Neural cell (in vitro differentiated cells): ENCODE measurements around the gene ACBD6. TPM values are rescaled to one million over a fixed set of nuclear protein-coding genes. Genes with fewer than 3 reads are reported as not detected.
"Not testable (repeated sequence)": the region's sequence is repeated elsewhere in the genome, so short reads cannot be mapped to it uniquely, and the experiment has no call there.

Experiments
- H2AFZ ChIP-seq: fragments of 200-600, 300-800 bp; sonication (generic), shearing (Covaris generic); 2 replicates; pipeline ENCODE4 v1.6.0; 2014; ENCODE audit warnings: low read depth, mild to moderate bottlenecking, antibody characterized with exemption, low read length, moderate library complexity
- H3F3A ChIP-seq: fragments of 200-600 bp; shearing (Covaris generic); 2 replicates; pipeline ENCODE4 v1.6.1; 2016; ENCODE audit warnings: mild to moderate bottlenecking, moderate library complexity, mixed read lengths, antibody characterized with exemption, low read length; ENCODE audit not compliant: insufficient read depth, poor library complexity, severe bottlenecking
- H3K27ac ChIP-seq: fragments of 200-600, 300-800 bp; sonication (generic), shearing (Covaris generic); 2 replicates; pipeline ENCODE4 v1.5.1; 2014; ENCODE audit warnings: mild to moderate bottlenecking, low read length, moderate library complexity
- H3K27me3 ChIP-seq: fragments of 300-800, 200-600 bp; sonication (generic), shearing (Covaris generic); 2 replicates; pipeline ENCODE4 v1.6.0; 2014; ENCODE audit warnings: mild to moderate bottlenecking, low read depth, low read length, moderate library complexity; ENCODE audit not compliant: insufficient read depth
- H3K36me3 ChIP-seq: fragments of 300-800, 200-600 bp; sonication (generic), shearing (Covaris generic); 2 replicates; pipeline ENCODE4 v1.5.1; 2014; ENCODE audit warnings: mild to moderate bottlenecking, antibody characterized with exemption, low read length, moderate library complexity; ENCODE audit not compliant: insufficient read depth
- H3K4me2 ChIP-seq: fragments of 300-800, 200-600 bp; sonication (generic), shearing (Covaris generic); 2 replicates; pipeline ENCODE4 v1.6.0; 2014; ENCODE audit warnings: mild to moderate bottlenecking, low read length
- H3K4me3 ChIP-seq: fragments of 300-800, 200-600 bp; sonication (generic), shearing (Covaris generic); 2 replicates; pipeline ENCODE4 v1.5.1; 2014; ENCODE audit warnings: mild to moderate bottlenecking, low read length, moderate library complexity
- H3K79me2 ChIP-seq: fragments of 200-600 bp; shearing (Covaris generic); replicated peaks from 2 replicates; pipeline ENCODE4 v1.6.0; 2014; ENCODE audit warnings: mild to moderate bottlenecking, low read length, moderate library complexity; ENCODE audit not compliant: insufficient read depth
- H3K9ac ChIP-seq: fragments of 300-800, 200-600 bp; sonication (generic), shearing (Covaris generic); 2 replicates; pipeline ENCODE4 v1.6.1; 2016; ENCODE audit warnings: mild to moderate bottlenecking, low read length, mixed read lengths
- H3K9me2 ChIP-seq: fragments of 200-600 bp; shearing (Covaris generic); 2 replicates; pipeline ENCODE4 v1.6.1; 2016; ENCODE audit warnings: mild to moderate bottlenecking, low read length, mixed read lengths; ENCODE audit not compliant: insufficient read depth
- H3K9me3 ChIP-seq: fragments of 200-600, 300-800 bp; sonication (generic), shearing (Covaris generic); 2 replicates; pipeline ENCODE4 v1.6.1; 2016; ENCODE audit warnings: mild to moderate bottlenecking, mixed run types, low read length, moderate library complexity, mixed read lengths
- H4K20me1 ChIP-seq: fragments of 200-600 bp; shearing (Covaris generic); 2 replicates; pipeline ENCODE4 v1.6.1; 2016; ENCODE audit warnings: mild to moderate bottlenecking, mixed run types; ENCODE audit not compliant: insufficient read depth
- EP300 ChIP-seq: fragments of 450-650 bp; conservative IDR thresholded peaks from 2 replicates; pipeline ENCODE4 v1.6.1; 2014; ENCODE audit warnings: antibody characterized with exemption, mild to moderate bottlenecking, moderate library complexity; ENCODE audit not compliant: poor library complexity, severe bottlenecking
- EZH2 ChIP-seq: fragments of 200-600, 300-800 bp; shearing (Covaris generic), sonication (generic); IDR thresholded peaks from 2 replicates; pipeline ENCODE4 v1.6.1; 2014; ENCODE audit warnings: antibody characterized with exemption, low read length, borderline replicate concordance, mild to moderate bottlenecking; ENCODE audit not compliant: insufficient read depth, poor library complexity, severe bottlenecking
- MXI1 ChIP-seq: fragments of 450-650 bp; conservative IDR thresholded peaks from 2 replicates; pipeline ENCODE4 v1.6.1; 2014; ENCODE audit warnings: antibody characterized with exemption, mild to moderate bottlenecking; ENCODE audit not compliant: poor library complexity, severe bottlenecking
- POLR2AphosphoS5 ChIP-seq: IDR thresholded peaks from 2 replicates; pipeline ENCODE4 v1.6.1; 2012
- RAD21 ChIP-seq: fragments of 450-650 bp; conservative IDR thresholded peaks from 2 replicates; pipeline ENCODE4 v1.6.1; 2014; ENCODE audit warnings: antibody characterized with exemption, mild to moderate bottlenecking, moderate library complexity
- SMC3 ChIP-seq: fragments of 450-650 bp; conservative IDR thresholded peaks from 2 replicates; pipeline ENCODE4 v1.6.1; 2014; ENCODE audit warnings: antibody characterized with exemption, mild to moderate bottlenecking, moderate library complexity; ENCODE audit not compliant: poor library complexity
- TAF1 ChIP-seq: IDR thresholded peaks from 2 replicates; pipeline ENCODE4 v1.6.1; 2012; ENCODE audit warnings: low read depth
- polyA plus RNA-seq: library from polyadenylated mRNA; depleted of rRNA; stranded (reverse); fragments of >200 nt; gene quantifications from 2 replicates; pipeline ENCODE4 v1.2.3, GENCODE V29; 2014
- TF ChIP-seq, protein P1 (sequence below): fragments of 450-650 bp; IDR thresholded peaks from 2 replicates; pipeline ENCODE4 v1.5.1; 2014; ENCODE audit warnings: antibody characterized with exemption, mild to moderate bottlenecking, moderate library complexity; ENCODE audit not compliant: poor library complexity, severe bottlenecking
- TF ChIP-seq, protein P2 (sequence below): IDR thresholded peaks from 2 replicates; pipeline ENCODE4 v1.6.1; 2012; ENCODE audit warnings: borderline replicate concordance

ACBD6 gene
- polyA plus RNA-seq, 1 donor from 2014 or later: 92.4 TPM

DNA sequence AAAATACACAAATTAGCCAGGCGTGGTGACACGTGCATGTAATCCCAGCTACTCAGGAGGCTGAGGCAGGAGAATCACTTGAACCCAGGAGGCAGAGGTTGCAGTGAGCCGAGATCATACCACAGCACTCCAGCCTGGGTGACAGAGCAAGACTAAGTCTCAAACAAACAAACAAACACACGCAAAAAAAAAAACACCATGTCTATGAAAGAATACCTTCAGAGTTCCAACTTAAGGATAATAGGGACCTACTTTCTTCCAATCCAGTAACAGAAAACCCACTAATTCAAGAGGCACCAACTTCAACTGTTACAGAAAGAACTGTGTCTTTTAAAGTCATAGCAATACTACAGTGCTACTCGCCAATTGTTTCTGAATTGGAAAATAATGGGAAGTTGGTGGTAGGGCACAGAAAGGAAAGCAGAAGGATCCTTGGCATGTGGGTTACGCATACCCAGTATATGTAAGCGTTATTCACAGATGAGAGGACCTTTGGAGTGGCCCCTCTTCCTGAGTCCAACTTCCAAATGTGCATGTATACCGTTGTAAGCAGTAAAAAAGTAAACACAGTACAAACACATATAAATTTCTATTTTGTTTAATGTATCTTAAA, 87.0 kb downstream of the ACBD6 start:
- Histone ChIP-seq H2AFZ (no peak overlapping the region), H3K4me3 (no peak overlapping the region), H3K9ac (no peak overlapping the region), H3K9me3 (no peaks in the 10 kb centered on the region), H3F3A (no peaks in the 10 kb centered on the region), H3K27ac (no peak overlapping the region), H3K79me2 (no peaks in the 10 kb centered on the region), H4K20me1 (no peaks in the 10 kb centered on the region), H3K27me3 (no peaks in the 10 kb centered on the region), H3K9me2 (no peaks in the 10 kb centered on the region), H3K36me3 (no peaks in the 10 kb centered on the region), H3K4me2 (no peak overlapping the region)
- TF ChIP-seq, protein P1, sequence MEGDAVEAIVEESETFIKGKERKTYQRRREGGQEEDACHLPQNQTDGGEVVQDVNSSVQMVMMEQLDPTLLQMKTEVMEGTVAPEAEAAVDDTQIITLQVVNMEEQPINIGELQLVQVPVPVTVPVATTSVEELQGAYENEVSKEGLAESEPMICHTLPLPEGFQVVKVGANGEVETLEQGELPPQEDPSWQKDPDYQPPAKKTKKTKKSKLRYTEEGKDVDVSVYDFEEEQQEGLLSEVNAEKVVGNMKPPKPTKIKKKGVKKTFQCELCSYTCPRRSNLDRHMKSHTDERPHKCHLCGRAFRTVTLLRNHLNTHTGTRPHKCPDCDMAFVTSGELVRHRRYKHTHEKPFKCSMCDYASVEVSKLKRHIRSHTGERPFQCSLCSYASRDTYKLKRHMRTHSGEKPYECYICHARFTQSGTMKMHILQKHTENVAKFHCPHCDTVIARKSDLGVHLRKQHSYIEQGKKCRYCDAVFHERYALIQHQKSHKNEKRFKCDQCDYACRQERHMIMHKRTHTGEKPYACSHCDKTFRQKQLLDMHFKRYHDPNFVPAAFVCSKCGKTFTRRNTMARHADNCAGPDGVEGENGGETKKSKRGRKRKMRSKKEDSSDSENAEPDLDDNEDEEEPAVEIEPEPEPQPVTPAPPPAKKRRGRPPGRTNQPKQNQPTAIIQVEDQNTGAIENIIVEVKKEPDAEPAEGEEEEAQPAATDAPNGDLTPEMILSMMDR: no peak
- TF ChIP-seq EP300 (no peak), TAF1 (no peak), RAD21 (no peak)
- TF ChIP-seq, protein P2, sequence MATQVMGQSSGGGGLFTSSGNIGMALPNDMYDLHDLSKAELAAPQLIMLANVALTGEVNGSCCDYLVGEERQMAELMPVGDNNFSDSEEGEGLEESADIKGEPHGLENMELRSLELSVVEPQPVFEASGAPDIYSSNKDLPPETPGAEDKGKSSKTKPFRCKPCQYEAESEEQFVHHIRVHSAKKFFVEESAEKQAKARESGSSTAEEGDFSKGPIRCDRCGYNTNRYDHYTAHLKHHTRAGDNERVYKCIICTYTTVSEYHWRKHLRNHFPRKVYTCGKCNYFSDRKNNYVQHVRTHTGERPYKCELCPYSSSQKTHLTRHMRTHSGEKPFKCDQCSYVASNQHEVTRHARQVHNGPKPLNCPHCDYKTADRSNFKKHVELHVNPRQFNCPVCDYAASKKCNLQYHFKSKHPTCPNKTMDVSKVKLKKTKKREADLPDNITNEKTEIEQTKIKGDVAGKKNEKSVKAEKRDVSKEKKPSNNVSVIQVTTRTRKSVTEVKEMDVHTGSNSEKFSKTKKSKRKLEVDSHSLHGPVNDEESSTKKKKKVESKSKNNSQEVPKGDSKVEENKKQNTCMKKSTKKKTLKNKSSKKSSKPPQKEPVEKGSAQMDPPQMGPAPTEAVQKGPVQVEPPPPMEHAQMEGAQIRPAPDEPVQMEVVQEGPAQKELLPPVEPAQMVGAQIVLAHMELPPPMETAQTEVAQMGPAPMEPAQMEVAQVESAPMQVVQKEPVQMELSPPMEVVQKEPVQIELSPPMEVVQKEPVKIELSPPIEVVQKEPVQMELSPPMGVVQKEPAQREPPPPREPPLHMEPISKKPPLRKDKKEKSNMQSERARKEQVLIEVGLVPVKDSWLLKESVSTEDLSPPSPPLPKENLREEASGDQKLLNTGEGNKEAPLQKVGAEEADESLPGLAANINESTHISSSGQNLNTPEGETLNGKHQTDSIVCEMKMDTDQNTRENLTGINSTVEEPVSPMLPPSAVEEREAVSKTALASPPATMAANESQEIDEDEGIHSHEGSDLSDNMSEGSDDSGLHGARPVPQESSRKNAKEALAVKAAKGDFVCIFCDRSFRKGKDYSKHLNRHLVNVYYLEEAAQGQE: no peak

DNA sequence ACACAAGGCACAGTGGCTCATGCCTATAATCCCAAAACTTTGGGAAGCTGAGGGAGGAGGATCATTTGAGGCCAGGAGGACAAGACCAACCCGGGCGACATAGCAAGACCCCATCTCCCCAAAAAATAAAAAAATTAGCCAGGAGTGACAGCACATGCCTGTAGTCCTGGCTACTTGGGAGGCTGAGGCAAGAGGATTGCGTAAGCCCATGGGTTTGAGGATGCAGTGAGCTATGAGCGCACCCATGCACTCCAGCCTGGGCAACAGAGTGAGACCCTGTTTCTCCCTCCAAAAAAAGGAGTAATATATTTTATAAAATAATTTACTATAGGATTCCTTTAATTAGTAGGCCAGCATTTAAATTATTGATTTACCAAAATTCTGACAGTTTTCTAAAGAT, 89.8 kb downstream of the ACBD6 start:
- H3K36me3 ChIP-seq: no peaks in the 10 kb centered on the region
- H3K9ac ChIP-seq: no peak overlapping the region
- no peaks in the 10 kb centered on the region for H3K79me2 ChIP-seq
- H3K9me2 ChIP-seq: no peaks in the 10 kb centered on the region
- H3K27me3 ChIP-seq: no peaks in the 10 kb centered on the region
- no peaks in the 10 kb centered on the region for H3K9me3 ChIP-seq
- no peak overlapping the region for H3K4me3 ChIP-seq
- no peak overlapping the region for H3K4me2 ChIP-seq
- no peaks in the 10 kb centered on the region for H3F3A ChIP-seq
- H3K27ac ChIP-seq: no peak overlapping the region
- H4K20me1 ChIP-seq: no peaks in the 10 kb centered on the region
- TF ChIP-seq POLR2AphosphoS5 (no peak), RAD21 (no peak), EP300 (no peak), TAF1 (no peak), SMC3 (no peak), MXI1 (no peak), EZH2 (no peak)
- TF ChIP-seq, protein P1: no peak
- TF ChIP-seq, protein P2: no peak
- H2AFZ ChIP-seq: no peak overlapping the region

DNA sequence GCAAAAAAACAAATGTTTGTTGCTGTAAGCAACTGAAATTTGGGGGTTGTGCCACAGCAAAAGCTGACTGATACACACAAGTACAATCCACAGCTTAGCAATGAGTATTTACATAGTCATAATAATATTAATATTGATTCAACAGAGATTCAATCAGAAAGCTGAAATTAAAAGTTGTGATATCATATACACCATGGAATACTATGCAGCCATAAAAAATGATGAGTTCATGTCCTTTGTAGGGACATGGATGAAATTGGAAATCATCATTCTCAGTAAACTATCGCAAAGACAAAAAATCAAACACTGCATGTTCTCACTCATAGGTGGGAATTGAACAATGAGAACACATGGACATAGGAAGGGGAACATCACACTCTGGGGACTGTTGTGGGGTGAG, 94.2 kb downstream of the ACBD6 start:
- H3K79me2 ChIP-seq: not testable (repeated sequence)

More for the DNA sequence above, 94.2 kb downstream of the ACBD6 start:
- H3K27me3 ChIP-seq, H3K9me3 ChIP-seq, H3K27ac ChIP-seq, H4K20me1 ChIP-seq, H3K4me3 ChIP-seq, H3K9ac ChIP-seq, H3K4me2 ChIP-seq, H3F3A ChIP-seq, H3K36me3 ChIP-seq, H2AFZ ChIP-seq, H3K9me2 ChIP-seq: not testable (repeated sequence)
